Medulla oblongata (tissue), 1 donor: Measurements from ENCODE around the gene USP15.
"Not testable (repeated sequence)": the region's sequence is repeated elsewhere in the genome, so short reads cannot be mapped to it uniquely, and the experiment has no call there.

ENCODE experiments used
- DNase-seq: peaks from one replicate; pipeline ENCODE4 v3.0.0-alpha.2; 2015; ENCODE audit errors: extremely low spot score

USP15 gene

DNA sequence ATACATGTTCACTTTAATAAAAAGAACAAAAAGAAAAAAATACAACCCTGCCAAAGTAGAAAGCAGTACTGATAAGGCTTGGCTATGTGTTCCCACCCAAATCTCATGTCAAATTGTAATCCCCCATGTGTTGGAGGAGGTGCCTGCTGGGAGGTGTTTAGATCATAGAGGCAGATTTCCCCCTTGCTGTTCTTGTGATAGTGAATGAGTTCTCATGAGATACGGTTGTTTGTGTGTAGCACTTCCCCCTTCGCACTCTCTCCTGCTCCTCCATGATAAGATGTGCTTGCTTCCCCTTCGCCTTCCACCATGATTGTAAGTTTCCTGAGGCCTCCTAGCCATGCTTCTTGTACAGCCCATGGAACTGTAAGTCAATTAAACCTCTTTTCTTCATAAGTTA lies 59.9 kb downstream of the USP15 start:
- no peak for DNase-seq

DNA sequence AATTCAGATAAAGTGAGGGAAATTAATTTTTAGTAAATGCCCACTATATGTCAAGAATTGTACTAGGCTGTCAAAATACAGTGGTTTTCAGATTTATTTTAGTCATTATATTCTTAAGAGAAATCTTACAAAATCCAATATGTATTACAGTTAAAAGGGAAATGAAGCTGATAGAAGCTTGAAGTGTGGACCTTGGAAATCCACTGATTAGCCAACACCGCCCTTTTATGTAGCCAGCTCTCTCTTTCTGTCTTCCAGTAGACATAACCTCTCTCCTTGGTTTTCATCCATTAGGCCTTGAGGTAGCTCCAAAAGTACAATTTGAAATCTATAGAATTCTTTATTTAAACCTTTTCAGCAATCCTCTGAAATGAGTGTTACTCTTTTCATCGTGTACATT lies 63.2 kb downstream of the USP15 start:
- DNase-seq = no peak

DNA sequence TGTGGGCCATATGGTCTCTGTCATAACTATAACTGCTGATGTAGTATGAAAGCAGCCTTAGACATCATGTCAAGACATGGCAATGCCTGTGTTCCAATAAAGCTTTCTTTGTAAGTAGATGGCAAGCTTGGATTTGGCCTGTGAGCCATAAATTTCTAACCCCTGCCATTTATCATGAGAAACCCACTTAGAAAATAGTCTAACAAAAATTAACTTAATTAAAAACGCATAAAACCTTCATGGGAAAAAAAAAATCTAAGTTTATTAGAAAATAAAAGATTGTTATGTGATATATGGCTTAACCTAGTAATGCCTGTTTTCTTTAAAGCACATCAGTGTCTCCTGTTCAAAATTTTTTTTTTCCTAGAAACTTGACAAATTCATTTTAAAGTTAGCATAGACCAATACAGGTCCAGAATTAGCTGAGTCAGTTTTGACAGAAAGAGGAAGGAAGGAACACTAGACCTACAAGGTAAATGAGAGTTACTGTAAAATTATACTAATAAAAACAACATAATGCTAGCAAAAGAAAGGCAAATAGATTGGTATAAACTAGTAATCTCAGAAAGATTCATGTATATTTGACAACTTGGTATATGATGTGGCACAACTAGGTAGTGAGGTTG lies 68.2 kb downstream of the USP15 start:
- no peak for DNase-seq

DNA sequence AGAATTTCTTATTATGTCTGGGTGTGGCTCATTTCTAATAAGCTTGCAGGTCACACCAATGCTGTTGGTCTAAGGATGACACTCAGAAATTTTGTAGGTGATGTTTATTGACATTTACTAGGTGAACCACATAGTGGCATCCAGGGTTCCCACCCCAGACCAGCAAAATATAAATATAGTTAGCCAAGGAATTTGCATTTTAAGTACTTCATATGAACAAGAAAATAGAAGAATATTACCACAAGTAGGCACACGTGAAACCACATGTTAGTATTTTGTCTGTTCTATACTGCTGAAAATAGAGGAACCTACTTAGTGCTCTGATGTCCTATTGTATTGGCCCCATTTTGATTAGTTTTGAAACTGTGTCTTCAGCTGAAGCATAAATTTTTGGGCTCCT lies 71.1 kb downstream of the USP15 start:
- DNase-seq = no peak

GRCh38 chr12:62332598-62332997 lies 72.4 kb downstream of the USP15 start:
- no peak for DNase-seq

GRCh38 chr12:62335057-62335456 lies 74.9 kb downstream of the USP15 start:
- DNase-seq = no peak

DNA sequence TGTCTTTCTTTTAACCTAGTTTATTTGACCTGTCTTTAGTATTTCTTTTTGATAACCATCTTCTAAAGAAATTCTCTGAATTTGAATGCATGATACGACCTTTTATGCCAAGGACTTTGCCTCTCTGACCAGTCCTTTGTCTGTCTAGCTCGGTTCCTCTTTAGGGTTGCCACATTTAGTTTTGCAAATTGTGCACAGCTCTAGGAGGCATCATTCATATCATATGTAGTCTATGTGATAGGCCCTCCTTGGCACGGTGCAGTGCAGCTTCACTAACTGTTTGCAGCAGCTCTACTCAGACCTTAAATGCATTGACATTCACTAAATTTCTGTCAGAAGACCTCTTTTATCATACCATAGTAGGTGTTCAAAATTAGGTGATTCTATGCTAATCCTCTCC lies 75.6 kb downstream of the USP15 start:
- no peak for DNase-seq

GRCh38 chr12:62337643-62338042 lies 77.4 kb downstream of the USP15 start:
- DNase-seq = not testable (repeated sequence)

GRCh38 chr12:62342614-62343303 lies 82.6 kb downstream of the USP15 start:
- DNase-seq = not testable (repeated sequence)

- DNase-seq = not testable (repeated sequence)
Measured at GRCh38 chr12:62343304-62344120, 83.3 kb downstream of the USP15 start.

DNA sequence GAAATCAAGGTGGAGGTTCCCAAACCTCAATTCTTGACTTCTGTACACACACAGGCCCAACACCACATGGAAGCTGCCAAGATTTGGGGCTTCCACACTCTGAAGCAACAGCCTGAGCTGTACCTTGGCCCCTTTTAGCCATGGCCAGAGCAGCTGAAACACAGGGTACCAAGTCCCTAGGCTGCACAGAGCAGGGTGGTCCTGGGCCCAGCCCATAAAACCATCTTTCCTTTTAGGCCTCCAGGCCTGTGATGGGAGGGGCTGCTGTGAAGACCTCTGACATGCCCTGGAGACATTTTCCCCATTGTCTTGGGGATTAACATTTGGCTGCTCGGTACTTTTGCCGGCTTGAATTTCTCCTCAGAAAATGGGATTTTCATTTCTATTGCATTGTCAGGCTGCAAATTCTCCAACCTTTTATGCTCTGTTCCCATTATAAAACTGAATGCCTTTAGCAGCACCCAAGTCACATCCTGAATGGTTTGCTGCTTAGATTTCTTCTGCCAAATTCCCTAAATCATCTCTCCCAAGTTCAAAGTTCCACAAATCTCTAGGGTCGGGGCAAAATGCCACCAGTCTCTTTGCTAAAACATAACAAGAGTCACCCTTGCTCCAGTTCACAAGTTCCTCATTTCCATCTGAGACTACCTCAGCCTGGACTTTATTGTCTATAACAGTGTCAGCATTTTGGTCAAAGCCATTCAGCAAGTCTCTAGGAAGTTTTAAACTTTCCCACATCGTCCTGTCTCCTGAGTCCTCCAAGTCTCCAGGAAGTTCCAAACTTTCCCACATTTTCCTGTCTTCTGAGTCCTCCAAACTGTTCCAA lies 84.7 kb downstream of the USP15 start:
- not testable (repeated sequence) for DNase-seq

DNA sequence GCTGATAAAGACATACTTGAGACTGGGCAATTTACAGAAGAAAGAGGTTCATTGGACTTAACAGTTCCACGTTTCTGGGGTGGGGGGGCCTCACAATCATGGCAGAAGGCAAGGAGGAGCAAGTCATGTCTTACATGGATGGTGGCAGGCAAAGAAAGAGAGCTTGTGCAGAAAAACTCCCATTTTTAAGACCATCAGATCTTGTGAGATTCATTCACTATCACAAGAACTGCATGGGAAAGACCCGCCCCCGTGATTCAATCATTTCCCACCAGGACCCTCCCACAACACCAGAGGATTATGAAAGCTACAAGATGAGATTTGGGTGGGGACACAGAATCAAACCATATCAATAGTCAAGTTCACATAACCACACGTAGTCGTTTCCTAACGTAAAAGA lies 85.5 kb downstream of the USP15 start:
- DNase-seq = no peak

DNA sequence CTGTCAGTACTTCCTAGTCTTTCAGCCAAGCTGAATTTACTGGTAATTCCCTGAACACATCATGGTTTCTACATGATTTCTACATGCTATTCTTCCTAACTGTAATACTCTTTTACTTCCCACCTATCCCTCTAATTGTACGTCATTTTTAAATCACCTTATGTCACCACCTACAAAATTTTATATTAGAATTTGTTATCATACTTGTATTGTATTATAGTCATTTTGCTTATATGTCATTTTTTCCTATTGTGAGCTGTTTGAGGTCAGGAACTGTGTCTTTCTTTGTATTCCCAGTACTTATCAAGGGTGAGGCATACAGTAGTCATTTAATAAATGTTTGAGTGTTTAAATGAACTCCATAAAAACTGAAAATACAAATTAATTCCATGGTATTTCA lies 86.6 kb downstream of the USP15 start:
- DNase-seq = no peak

DNA sequence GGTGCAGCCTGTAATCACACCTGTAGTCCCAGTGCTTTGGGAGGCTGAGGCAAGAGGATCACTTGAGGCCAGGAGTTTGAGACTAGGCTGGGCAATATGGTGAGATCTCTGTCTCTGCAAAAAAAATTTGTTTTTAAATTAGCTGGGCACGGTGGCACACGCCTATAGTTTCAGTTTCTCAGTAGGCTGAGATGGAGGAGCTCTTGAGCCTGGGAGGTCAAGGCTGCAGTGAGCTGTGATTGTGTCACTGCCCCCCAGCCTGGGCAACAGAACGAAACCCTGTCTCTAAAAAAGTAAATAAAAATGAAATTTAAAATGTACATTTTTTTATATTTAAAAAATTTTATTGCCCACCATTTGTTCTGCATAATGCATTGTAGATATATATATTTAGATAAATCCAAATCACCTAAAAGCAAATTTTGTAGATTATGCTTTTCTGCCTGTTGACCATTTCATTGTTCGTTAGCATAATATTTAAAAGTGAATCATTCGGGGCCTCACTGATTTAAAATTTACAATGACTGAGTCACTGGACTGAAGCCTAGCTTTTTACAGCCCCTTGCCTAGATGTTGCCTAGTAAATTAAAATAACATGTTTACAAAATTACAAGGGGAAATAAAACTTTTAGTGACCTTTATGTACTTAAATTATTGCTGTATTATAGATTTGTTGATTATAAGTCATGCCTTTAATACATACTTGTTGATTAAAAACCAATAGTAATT lies 87.9 kb downstream of the USP15 start:
- no peak for DNase-seq

DNA sequence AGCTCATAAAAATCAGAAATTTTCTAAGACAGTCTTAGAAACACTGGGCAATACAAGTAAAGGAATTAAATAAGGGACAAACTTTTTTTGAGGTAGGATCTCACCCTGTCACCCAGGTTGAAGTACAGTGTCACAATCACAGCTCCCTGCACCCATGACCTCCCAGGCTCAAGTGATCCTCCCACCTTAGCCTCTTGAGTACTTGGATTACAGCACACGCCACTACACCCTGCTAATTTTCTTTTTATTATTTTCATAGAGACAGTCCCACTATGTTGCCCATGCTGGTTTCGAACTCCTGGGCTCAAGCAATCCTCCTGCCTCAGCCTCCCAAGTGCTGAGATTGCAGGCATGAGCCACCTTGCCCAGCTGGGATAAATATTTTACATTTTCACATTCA lies 90.3 kb downstream of the USP15 start:
- no peak for DNase-seq

DNA sequence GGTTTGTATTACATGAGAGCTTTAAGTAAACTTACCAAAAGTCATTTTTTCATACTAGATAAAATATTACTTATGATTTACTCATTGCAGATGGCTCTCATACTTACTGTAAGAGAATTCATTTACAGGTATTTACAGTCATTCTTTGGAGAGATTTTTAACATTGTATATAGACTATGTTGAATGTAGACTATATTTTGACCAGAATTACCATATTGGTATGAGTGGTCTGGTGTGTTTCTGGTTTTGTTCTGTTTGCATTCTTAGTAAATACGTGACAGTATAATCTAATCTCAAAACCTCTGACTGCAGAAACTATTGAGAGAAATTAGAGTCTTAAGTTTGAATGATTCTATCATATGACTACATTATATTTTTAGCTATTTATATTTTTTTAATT lies 91.1 kb downstream of the USP15 start:
- no peak for DNase-seq

GRCh38 chr12:62361048-62361447 lies 100.8 kb downstream of the USP15 start:
- no peak for DNase-seq

- no peak for DNase-seq
Measured at GRCh38 chr12:62363506-62363905, 103.3 kb downstream of the USP15 start.

DNA sequence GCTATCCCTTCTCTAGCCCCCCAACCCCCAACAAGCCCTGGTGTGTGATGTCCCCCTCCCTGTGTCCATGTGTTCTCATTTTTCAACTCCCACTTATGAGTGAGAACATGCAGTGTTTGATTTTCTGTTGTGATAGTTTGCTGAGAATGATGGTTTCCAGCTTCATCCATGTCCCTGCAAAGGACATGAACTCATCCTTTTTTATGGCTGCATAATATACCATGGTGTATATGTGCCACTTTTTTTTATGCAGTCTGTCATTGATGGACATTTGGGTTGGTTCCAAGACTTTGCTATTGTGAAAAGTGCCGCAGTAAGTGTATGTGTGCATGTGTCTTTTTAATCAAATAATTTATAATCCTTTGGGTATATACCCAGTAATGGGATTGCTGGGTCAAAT lies 104.5 kb downstream of the USP15 start:
- not testable (repeated sequence) for DNase-seq

DNA sequence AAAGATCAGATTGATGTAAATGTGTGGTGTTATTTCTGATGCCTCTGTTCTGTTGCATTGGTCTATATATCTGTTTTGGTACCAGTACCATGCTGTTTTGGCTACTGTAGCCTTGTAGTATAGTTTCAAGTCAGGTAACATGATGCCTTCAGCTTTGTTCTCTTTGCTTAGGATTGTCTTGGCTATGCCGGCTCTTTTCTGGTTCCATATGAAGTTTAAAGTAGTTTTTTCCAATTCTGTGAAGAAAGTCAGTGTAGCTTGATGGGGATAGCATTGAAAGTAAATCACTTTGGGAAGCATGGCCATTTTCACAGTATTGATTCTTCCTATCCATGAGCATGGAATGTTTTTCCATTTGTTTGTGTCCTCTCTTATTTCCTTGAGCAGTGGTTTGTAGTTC lies 105.6 kb downstream of the USP15 start:
- DNase-seq = not testable (repeated sequence)
